ENCODE data around the gene LILRA6.
"Not testable (repeated sequence)": the region's sequence is repeated elsewhere in the genome, so short reads cannot be mapped to it uniquely, and the experiment has no call there.

DNA sequence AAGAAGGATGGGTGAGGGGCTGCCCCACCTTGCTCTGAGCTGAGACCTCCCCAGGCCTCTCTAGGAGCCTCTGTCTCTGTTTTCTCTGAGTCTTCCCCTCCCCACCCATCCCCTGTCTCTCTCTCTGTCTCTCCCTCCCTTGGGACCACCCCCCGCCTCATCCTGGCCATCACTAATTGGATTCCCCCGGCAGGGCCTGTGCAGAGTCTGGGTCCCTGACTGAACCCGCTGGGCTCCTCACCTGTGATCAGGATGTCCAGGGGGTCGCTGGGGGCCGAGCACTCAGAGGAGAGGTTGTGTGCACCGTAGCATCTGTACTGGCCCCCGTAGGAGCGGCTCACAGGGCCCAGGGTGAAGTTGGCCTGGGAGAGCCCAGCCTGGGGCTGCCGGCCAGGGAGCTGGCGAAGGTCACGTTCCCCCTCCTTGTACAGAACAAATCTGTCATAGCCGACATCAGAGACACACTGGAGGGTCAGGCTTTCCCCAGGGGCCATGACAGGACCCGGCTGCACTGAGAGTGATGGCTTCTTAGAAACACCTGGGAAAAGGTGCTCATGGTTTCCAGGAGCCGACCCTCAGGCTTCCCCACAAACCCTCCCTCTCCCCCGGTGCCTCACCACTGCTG lies 36.1 kb upstream of the LILRA6 start:
- TF ChIP-seq CTCF, POLR2A (IDR thresholded peaks at IDR 0.05): not testable (repeated sequence)
